Smooth muscle cell of the brain vasculature (primary cell): ENCODE measurements around the gene INPP4B.
"Not testable (repeated sequence)": the region's sequence is repeated elsewhere in the genome, so short reads cannot be mapped to it uniquely, and the experiment has no call there.

Experiments
- DNase-seq: peaks from one replicate; pipeline ENCODE4 v3.0.0-alpha.2; 2012; ENCODE audit warnings: low read depth, low spot score

The INPP4B gene

GRCh38 chr4:142092941-142093340 lies 753.2 kb downstream of the INPP4B start:
- no peak for DNase-seq

DNA sequence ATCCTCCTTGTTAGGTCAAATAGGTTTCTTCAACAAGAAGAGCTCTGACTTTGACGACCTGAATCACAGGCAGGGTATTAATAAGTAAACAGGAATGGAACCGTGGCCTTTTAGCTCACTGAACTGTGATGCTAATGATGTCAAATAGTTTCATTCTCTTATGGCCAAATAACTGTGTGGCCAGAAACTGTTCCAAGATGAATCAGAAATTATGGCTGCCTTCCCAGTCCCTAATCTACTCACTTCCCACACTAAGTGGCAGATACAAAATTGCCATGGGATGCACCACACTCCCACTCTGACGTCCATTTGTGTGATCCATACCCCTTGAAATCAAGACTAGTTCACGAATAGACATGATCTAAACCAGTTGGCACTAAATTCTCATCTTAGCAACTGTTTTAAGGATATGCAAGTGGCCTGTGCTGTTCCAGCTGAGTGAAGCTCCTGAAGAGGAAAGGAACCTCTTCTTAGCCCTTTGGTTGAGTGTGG lies 754.4 kb downstream of the INPP4B start:
- no peak for DNase-seq

DNA sequence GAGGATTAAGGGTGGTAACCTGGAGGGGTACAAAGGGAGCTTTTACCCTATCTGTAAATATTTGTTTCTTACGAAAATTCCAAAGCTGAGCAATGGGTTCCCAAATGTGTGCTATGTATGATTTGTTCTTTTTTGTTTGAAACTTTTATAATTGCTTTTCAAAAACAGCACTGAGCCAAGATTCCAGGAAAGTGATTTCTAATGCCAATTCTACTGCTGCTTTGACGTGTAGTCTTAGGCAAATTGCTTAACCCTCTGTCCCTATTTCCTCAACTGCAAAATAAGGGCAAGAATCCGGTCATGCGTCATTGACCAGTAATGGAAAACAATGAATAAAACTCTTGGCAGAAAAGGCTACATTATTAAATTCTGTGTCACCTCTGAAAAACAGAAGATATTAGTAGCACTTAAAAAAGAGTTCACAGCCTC lies 755.0 kb downstream of the INPP4B start:
- DNase-seq, result no peak

DNA sequence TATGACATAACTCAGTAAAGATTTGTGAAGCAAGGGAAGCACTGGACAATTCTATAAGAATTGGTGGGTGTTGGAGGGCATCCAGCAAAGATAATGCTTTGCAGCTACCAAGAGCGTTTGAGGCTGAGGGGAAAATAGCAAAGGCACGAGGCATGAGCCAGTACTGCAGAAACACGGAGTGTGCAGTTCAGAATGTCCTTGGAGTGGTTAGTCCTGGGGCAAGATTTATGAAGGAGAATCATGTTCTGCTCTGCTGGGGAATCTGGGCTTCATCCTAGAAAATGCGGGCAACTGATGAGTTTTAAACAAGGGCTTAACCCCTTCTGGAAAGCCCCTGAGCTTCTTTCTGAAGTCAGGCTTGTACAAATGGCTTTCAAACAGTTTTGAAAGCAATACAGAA lies 757.2 kb downstream of the INPP4B start:
- DNase-seq, result no peak

GRCh38 chr4:142085513-142086292 lies 760.4 kb downstream of the INPP4B start:
- no peak for DNase-seq

DNA sequence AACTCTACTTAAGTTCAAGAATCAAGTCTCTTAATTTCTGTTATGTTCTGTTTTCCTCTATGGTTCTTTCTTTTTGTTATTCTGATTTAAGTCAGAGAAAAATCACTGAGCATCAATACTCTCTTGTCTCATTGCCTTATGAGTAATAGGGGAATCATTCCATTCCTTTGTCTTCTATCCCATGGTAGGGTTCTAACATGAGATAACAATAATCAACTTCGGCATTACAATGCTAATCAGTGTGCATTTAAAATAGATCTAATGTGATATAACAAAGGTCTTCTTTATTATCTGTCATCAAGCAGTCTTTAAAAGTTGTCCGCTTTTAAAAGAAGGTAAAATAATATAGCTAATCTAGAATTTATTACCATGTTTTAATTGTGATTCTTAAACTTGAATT lies 762.8 kb downstream of the INPP4B start:
- DNase-seq, result no peak

DNA sequence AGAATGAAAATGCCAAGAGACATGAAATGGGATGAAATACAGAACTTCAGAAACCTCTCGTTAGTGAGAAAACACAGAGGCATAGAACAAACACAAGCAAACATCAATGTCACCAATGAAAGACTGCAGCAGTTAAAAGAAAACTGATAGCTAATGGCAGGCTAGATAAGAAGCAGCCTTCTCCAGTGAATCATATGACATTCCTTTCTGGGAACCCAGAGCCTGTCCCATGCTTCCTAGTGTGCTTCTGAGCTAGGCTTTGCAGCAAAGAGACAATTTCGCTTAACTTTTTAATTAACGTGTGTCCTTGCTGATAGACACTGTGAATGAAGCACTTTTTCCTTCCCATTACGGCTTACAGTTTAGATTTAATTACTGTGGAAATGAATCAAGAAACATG lies 765.1 kb downstream of the INPP4B start:
- no peak for DNase-seq

GRCh38 chr4:142079959-142080358 lies 766.1 kb downstream of the INPP4B start:
- no peak for DNase-seq

GRCh38 chr4:142077048-142077447 lies 769.1 kb downstream of the INPP4B start:
- DNase-seq, result no peak

DNA sequence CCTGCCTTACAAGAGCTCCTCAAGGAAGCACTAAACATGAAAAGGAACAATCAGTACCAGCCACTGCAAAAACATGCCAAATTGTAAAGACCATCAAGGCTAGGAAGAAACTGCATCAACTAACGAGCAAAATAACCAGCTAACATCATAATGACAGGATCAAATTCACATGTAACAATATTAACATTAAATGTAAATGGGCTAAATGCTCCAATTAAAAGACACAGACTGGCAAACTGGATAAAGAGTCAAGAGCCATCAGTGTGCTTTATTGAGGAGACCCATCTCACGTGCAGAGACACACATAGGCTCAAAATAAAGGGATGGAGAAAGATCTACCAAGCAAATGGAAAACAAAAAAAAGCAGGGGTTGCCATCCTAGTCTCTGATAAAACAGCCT lies 777.8 kb downstream of the INPP4B start:
- DNase-seq, result not testable (repeated sequence)

GRCh38 chr4:142066562-142066961 lies 779.5 kb downstream of the INPP4B start:
- DNase-seq, result not testable (repeated sequence)

- no peak for DNase-seq
These were observed 780.9 kb downstream of the INPP4B start for GRCh38 chr4:142065086-142065647.

GRCh38 chr4:142064181-142064580 lies 781.9 kb downstream of the INPP4B start:
- no peak for DNase-seq

- DNase-seq, result no peak
These were observed 800.1 kb downstream of the INPP4B start for GRCh38 chr4:142045996-142046395.

GRCh38 chr4:142044271-142044670 lies 801.8 kb downstream of the INPP4B start:
- no peak for DNase-seq

- no peak for DNase-seq
These were observed 802.6 kb downstream of the INPP4B start for GRCh38 chr4:142043509-142043908.

DNA sequence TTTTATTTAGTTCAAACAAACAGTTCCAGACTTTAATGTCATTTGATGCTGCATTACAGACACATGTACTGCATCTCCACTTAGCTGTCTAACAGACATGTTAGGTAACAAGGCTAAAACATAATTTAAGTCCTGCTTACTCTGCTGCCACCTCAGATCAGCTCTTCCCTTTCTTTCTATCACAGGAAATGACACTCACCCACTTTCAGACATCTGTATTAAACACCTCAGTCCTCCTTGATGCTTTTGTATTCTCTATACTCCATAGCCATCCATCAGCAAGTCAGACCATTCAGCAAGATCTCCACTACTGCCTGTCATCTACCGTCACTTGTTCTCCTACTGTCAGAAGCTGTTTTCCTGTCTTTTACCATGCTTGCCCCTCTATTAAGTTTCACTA lies 804.3 kb downstream of the INPP4B start:
- no peak for DNase-seq

GRCh38 chr4:142040043-142040442 lies 806.1 kb downstream of the INPP4B start:
- DNase-seq, result no peak

DNA sequence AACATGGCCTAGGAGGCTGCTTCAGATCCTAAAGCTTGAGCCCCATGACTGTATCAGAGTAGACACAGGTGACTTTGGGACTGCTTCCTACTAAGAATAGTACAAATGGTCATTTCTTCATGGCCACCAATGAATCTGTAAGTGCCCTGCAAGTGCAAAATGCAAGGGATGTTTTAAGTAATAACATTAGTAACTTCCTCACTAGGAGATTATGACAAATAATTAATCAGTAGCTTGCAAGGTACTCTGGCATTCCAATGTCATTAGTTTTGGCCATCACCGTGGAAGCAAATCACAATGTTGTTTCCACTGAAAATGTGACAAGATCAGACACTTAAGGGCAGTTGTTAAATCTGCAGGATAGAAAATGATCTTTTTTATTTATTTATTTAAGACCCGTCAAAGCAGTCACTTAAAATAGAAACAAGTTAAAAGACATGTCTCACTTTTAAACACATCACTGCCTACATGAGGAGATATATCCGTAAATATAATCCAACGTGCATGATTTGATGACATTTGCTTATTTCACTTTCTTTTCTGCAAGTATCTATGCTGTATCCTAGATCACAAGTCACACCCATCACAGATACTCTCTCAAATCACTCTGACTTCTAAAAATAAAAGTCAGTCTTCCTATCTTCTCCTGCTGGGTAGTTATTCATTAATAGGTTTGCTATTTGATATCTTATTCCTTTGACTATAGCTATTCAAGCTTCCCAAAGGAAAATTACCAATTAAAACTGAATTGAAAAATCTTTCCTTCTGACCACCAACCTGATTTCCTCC lies 809.1 kb downstream of the INPP4B start:
- DNase-seq, result no peak

- DNase-seq, result no peak
These were observed 810.5 kb downstream of the INPP4B start for GRCh38 chr4:142035566-142035965.

GRCh38 chr4:142034101-142034500 lies 812.0 kb downstream of the INPP4B start:
- no peak for DNase-seq

GRCh38 chr4:142030010-142030409 lies 816.1 kb downstream of the INPP4B start:
- DNase-seq, result no peak
